Occipital lobe (tissue), 2 donors: ENCODE data around the gene YTHDF1. TPM values are rescaled to one million over a fixed set of nuclear protein-coding genes. Genes with fewer than 3 reads are reported as not detected.
"Not testable (repeated sequence)": the region's sequence is repeated elsewhere in the genome, so short reads cannot be mapped to it uniquely, and the experiment has no call there.

ENCODE experiments used
- DNase-seq: peaks from one replicate; lab custom pipeline; 2025; lab: John Stamatoyannopoulos, UW
- total RNA-seq: library from RNA; depleted of rRNA; stranded (reverse); fragments of >200 nt; gene quantifications from one replicate; pipeline ENCODE4 v1.2.3, GENCODE V29; 2014

YTHDF1 gene
- total RNA-seq, result 20.1 TPM

- DNase-seq, result peak; percentile 91
Measured at GRCh38 chr20:63216041-63216848, at the start of gene YTHDF1. YTHDF1 (minus strand) TSS chr20:63216131; CDS start chr20:63215892, 239 bp downstream.

- no peak for DNase-seq
Measured at GRCh38 chr20:63264519-63264918, 48.6 kb upstream of the YTHDF1 start.

GRCh38 chr20:63264000-63264399 is 48.1 kb upstream of the YTHDF1 start:
- no peak for DNase-seq

GRCh38 chr20:63262836-63263235 is 46.9 kb upstream of the YTHDF1 start:
- no peak for DNase-seq

DNA sequence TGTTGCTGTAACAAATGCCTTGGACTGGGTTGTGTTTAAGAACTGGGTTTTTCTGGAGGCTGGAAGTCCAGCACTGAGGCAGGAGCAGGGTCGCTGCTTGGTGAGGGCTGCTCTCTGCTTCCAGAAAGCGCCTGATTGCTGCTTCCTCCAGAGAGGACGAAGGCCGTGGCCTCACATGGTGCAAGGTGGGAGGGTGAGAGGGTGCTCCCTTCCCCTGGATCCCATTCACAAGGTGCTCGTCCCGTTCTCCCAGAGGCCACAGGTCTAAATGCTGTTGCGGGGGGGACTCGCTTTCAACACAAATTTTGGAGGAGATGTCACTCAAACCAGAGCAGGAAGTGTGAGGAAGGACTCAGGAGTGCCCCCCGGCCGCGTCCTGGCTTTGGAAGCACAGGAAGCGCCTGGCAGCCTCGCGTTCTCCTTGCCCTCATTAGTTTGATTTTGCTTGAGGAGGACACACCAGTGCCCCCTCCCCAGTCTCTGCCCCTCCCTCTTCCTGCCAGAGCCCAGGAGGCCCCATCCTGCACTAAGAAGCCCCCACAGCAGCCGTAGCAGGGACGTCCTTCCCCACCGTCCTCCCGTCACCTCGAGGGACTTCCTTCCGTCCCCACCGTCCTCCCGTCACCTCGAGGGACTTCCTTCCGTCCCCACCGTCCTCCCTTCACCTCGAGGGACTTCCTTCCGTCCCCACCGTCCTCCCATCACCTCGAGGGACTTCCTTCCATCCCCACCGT is 46.0 kb upstream of the YTHDF1 start:
- no peak for DNase-seq

DNA sequence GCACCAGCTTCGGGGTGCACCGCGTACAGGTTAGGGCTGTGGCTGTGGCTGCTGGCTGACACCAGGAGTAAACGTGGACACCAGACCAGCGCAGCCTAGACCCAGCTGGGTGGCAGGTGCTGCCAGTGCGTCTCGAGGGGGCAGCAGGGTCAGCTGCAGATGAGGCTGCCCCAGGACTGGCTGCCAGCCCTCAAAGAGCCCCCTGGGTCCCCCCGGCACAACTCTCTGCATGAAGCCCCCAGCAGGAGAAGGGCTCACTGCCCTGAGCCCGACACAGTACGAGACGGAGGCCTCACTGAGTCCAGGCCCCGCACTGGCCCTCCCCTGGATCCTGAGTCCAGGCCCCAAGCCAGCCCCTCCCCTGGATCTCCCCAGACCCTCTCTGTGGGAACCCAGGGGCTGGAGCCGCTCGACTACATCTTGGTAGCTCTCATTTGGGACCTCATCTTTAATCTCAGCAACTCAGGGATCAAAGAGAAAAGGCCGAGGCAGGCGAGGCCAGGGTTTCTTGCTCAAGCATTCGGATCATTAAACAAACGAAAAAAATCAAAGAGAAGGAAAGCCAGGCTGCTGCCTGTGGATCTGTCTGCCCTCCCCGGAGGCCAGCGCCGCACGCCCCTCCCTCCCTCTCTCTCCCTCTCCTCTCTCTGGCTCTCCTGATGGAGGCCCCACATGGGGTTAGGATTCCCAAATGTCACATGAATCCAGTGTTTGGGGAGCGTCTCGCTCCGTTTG is 45.3 kb upstream of the YTHDF1 start:
- no peak for DNase-seq

GRCh38 chr20:63260521-63260920 is 44.6 kb upstream of the YTHDF1 start:
- no peak for DNase-seq

GRCh38 chr20:63259734-63260460 is 44.0 kb upstream of the YTHDF1 start:
- DNase-seq, result no peak

DNA sequence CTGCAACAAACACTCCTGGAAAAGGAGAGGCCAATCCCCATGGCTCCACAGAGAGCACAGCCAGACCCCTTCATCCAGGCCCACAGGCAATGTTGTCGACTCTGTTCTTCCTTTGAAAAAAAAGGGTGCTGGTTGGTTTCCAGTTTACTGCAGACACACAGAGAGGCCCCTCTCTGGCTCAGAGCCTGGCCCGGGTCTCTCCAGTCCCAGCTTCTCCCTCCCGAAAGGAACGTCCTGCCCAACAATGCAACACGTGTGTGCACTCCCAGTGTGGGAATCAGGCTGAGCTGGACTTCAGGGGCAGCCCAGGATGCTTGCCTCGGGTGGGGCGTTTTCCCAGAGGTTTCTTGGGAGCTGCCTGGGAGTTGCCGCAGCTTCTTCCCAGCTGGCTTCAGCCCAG is 42.9 kb upstream of the YTHDF1 start:
- no peak for DNase-seq

GRCh38 chr20:63257629-63258028 is 41.7 kb upstream of the YTHDF1 start:
- no peak for DNase-seq

DNA sequence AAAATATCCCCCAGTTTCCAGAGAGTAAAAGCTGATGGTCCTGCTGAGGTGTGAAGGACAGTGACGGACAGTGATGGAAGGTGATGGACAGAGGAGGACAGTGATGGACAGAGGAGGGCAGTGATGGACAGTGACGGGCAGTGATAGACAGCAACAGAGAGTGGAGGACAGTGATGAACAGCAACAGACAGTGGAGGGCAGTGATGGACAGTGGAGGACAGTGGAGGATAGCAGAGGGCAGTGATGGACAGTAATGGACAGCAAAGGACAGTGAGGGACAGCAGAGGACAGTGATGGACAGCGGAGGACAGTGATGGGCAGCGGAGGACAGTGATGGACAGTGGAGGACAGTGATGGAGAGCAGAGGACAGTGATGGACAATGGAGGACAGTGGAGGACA is 41.0 kb upstream of the YTHDF1 start:
- DNase-seq, result no peak

- no peak for DNase-seq
Measured at GRCh38 chr20:63255931-63256704, 40.2 kb upstream of the YTHDF1 start.

- DNase-seq, result no peak
Measured at GRCh38 chr20:63254606-63255384, 38.9 kb upstream of the YTHDF1 start.

GRCh38 chr20:63254232-63254605 is 38.3 kb upstream of the YTHDF1 start, which contains the start of gene NKAIN4:
NKAIN4 (minus strand) TSS chr20:63254463; CDS start chr20:63254450, 13 bp downstream.
- no peak for DNase-seq

- no peak for DNase-seq
Measured at GRCh38 chr20:63253438-63254231, 37.7 kb upstream of the YTHDF1 start.

DNA sequence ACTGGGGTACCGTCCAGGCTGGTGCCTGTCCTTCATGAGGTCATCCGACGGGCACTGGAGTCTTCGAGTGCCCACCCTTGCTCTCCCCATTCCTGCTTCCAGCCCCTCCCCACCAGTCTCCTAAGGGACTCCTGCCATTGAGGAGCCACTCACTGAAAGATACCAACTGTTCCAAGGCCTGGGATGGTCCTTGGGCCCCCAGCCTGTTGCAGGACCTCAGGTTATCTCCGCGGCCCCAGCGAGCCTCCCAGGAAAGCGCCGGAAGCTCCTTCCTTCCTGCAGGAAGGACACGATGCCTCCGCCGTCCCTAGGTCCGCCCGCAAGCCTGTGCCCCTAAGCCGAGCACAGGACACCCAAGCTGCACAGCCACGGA is 37.1 kb upstream of the YTHDF1 start:
- no peak for DNase-seq

DNA sequence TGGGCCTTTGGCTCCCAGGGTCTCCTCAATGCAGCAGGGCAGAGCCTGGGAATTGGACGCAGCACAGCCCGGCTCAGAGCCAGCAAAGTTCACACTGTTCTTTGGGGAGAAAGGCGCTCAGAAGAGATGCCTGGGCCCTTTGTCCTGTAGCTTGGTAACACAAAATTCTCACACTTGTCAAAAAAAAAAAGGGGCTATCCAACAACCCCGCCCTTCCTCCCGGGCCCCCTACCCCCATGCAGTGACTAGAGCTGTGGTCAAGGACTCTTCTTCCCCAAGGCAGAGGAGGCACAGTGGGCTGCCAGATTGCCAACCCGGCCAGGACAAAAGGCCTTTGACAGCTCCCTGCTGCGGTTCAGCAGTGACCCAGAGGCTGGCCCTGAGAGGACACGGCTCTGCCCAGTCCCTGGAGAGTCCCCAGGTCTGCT is 36.4 kb upstream of the YTHDF1 start:
- DNase-seq, result no peak

GRCh38 chr20:63251350-63251749 is 35.4 kb upstream of the YTHDF1 start:
- DNase-seq, result not testable (repeated sequence)

- no peak for DNase-seq
Measured at GRCh38 chr20:63249891-63250290, 34.0 kb upstream of the YTHDF1 start.
